GM12878 (cell line): Measurements from ENCODE around the gene RAD23B. TPM values are rescaled to one million over a fixed set of nuclear protein-coding genes. Genes with fewer than 3 reads are reported as not detected.
A peak's percentile ranks its signal among the peaks of the same experiment; 100 is the strongest.

ENCODE experiments used
- BACH1 ChIP-seq: fragments of 450-650 bp; IDR thresholded peaks from 2 replicates; pipeline ENCODE4 v1.6.1; 2017; ENCODE audit warnings: mild to moderate bottlenecking, borderline replicate concordance
- CBFB ChIP-seq: IDR thresholded peaks from 2 replicates; pipeline ENCODE4 v1.6.1; 2016; ENCODE audit warnings: antibody characterized with exemption, low read depth
- CBX5 ChIP-seq: sonication (generic); IDR thresholded peaks from 2 replicates; pipeline ENCODE4 v1.6.1; 2016; ENCODE audit warnings: low read depth, moderate library complexity, mild to moderate bottlenecking, inconsistent platforms
- CEBPB ChIP-seq, 2 experiments: fragments of 150-350 bp in 1 of 2; IDR thresholded peaks; 2 replicates each; pipeline ENCODE4 v1.6.1; 2012 to 2014; ENCODE audit warnings: low read depth in 2 of 2, low read length in 2 of 2, borderline replicate concordance in 1 of 2, inconsistent platforms in 1 of 2
- CREM ChIP-seq: IDR thresholded peaks from 2 replicates; pipeline ENCODE4 v1.6.1; 2014; ENCODE audit warnings: antibody characterized with exemption, low read depth
- E2F4 ChIP-seq: IDR thresholded peaks from 2 replicates; pipeline ENCODE4 v1.6.1; 2012; ENCODE audit warnings: low read depth, low read length, improper control_type of control experiment
- FOXM1 ChIP-seq: IDR thresholded peaks from 2 replicates; pipeline ENCODE4 v1.6.1; 2012; ENCODE audit warnings: low read depth, mild to moderate bottlenecking, inconsistent platforms, low read length, moderate library complexity
- HDAC6 ChIP-seq: fragments of 200-600 bp; sonication (generic); IDR thresholded peaks from one replicate; pipeline ENCODE4 v1.8.0; 2017; ENCODE audit warnings: antibody characterized with exemption; ENCODE audit not compliant: unreplicated experiment
- IKZF1 ChIP-seq: fragments of 450-650 bp; conservative IDR thresholded peaks from 2 replicates; pipeline ENCODE4 v1.6.1; 2017; ENCODE audit warnings: antibody characterized with exemption, mild to moderate bottlenecking
- KAT2A ChIP-seq: conservative IDR thresholded peaks from 2 replicates; pipeline ENCODE4 v1.6.1; 2011; ENCODE audit warnings: low read depth, low read length; ENCODE audit not compliant: control insufficient read depth
- LARP7 ChIP-seq: fragments of 450-650 bp; IDR thresholded peaks from 2 replicates; pipeline ENCODE4 v1.6.1; 2017; ENCODE audit warnings: mild to moderate bottlenecking
- MEF2B ChIP-seq: fragments of 450-650 bp; IDR thresholded peaks from 2 replicates; pipeline ENCODE4 v1.6.1; 2018; ENCODE audit warnings: mild to moderate bottlenecking, moderate library complexity; ENCODE audit not compliant: partially characterized antibody, poor library complexity, severe bottlenecking
- MTA2 ChIP-seq: fragments of 450-650 bp; IDR thresholded peaks from 2 replicates; pipeline ENCODE4 v1.6.1; 2016; ENCODE audit warnings: low read depth, mild to moderate bottlenecking, moderate library complexity
- NFXL1 ChIP-seq: fragments of 450-650 bp; IDR thresholded peaks from 2 replicates; pipeline ENCODE4 v1.6.1; 2017; ENCODE audit warnings: antibody characterized with exemption, mild to moderate bottlenecking, borderline replicate concordance
- NFYB ChIP-seq: IDR thresholded peaks from 2 replicates; pipeline ENCODE4 v1.6.1; 2011; ENCODE audit warnings: low read depth, mild to moderate bottlenecking, low read length, improper control_type of control experiment, moderate library complexity; ENCODE audit not compliant: insufficient read depth
- NR2C2 ChIP-seq: IDR thresholded peaks from 2 replicates; pipeline ENCODE4 v1.6.1; 2011; ENCODE audit warnings: borderline replicate concordance, low read depth; ENCODE audit not compliant: control insufficient read depth, insufficient read length
- PML ChIP-seq: IDR thresholded peaks from 2 replicates; pipeline ENCODE4 v1.6.1; 2012; ENCODE audit warnings: low read length, inconsistent platforms
- POU2F2 ChIP-seq: IDR thresholded peaks from 3 replicates; pipeline ENCODE4 v1.6.1; 2011; ENCODE audit warnings: low read depth, mild to moderate bottlenecking, low read length, borderline replicate concordance
- SUZ12 ChIP-seq: fragments of 200-600 bp; sonication (generic); IDR thresholded peaks from one replicate; pipeline ENCODE4 v1.6.1; 2018; ENCODE audit warnings: antibody characterized with exemption, mild to moderate bottlenecking; ENCODE audit not compliant: unreplicated experiment
- TCF7 ChIP-seq: IDR thresholded peaks from 2 replicates; pipeline ENCODE4 v1.6.1; 2014; ENCODE audit warnings: antibody characterized with exemption, borderline replicate concordance
- WRNIP1 ChIP-seq: IDR thresholded peaks from 2 replicates; pipeline ENCODE4 v1.6.1; 2011; ENCODE audit warnings: low read depth, low read length, improper control_type of control experiment, borderline replicate concordance
- ZNF384 ChIP-seq: IDR thresholded peaks from 2 replicates; pipeline ENCODE4 v1.6.1; 2012; ENCODE audit warnings: low read depth, mild to moderate bottlenecking, low read length, improper control_type of control experiment, borderline replicate concordance
- polyA plus RNA-seq, 11 experiments: library from polyadenylated mRNA; depleted of rRNA in 4 of 11; unstranded in 6 of 11; stranded (reverse) in 5 of 11; fragments of >200 nt; fragmentation: Nextera tagmentation in 4 of 11; fragmentation: Illumina TruSeq in 1 of 11; extraction: Ambion mirVana in 4 of 11; extraction: Trizol in 1 of 11; gene quantifications; 1 replicate in 1 of 11; 2 replicates in 10 of 11; pipeline versions ENCODE4 v1.2.1 to v1.2.3, GENCODE V29; 2011 to 2016; ENCODE audit warnings: inconsistent platforms in 2 of 11, missing spikeins in 2 of 11, low read depth in 1 of 11
- total RNA-seq, 4 experiments: library from RNA; depleted of rRNA in 3 of 4; stranded (reverse); fragments of >200 nt in 3 of 4; fragmentation: Illumina TruSeq in 1 of 4; extraction: Trizol in 1 of 4; gene quantifications; 2 replicates each; pipeline versions ENCODE4 v1.2.1 to v1.2.3, GENCODE V29; 2013 to 2021
- TF ChIP-seq, protein P1 (sequence below): fragments of 450-650 bp; IDR thresholded peaks from 2 replicates; pipeline ENCODE4 v1.6.1; 2017; ENCODE audit warnings: low read depth, mild to moderate bottlenecking, moderate library complexity
- TF ChIP-seq, protein P2 (sequence below): fragments of 450-650 bp; formaldehyde crosslinking; IDR thresholded peaks from 2 replicates; pipeline ENCODE4 v1.5.0; 2022; ENCODE audit warnings: mild to moderate bottlenecking, missing genetic modification characterization

RAD23B gene
- total and polyA plus RNA-seq, 10 of the 15 experiments (the other 5 are each of a cell fraction or from before 2014, with no cell fraction given): 10.3 to 256 (median 54.6) TPM

- TF ChIP-seq NFYB (no peak), HDAC6 (no peak), IKZF1 (peak; percentile 46), NFXL1 (no peak), BACH1 (0 out of 2 replicates have a peak, but pooled peaks have one; percentile 38), CREM (0 out of 2 replicates have a peak, but pooled peaks have one; percentile 7), E2F4 (no peak), KAT2A (no peak), LARP7 (peak; percentile 96), NR2C2 (no peak), MTA2 (no peak), PML (peak; percentile 64; the same call in 1 of the 2 replicates), MEF2B (no peak), CBFB (peak; percentile 61; the same call in 1 of the 2 replicates), CBX5 (no peak), POU2F2 (peak; percentile 11; the same call in 1 of the 3 replicates), SUZ12 (no peak), ZNF384 (peak; percentile 48; the same call in 1 of the 2 replicates), WRNIP1 (peak; percentile 56; the same call in 1 of the 2 replicates), CEBPB (IDR thresholded peaks at IDR 0.05; ENCODE audit: borderline replicate concordance in 1 of 2, low read depth in 2 of 2, low read length in 2 of 2) (no peak), FOXM1 (no peak), TCF7 (no peak)
- TF ChIP-seq, protein P1, sequence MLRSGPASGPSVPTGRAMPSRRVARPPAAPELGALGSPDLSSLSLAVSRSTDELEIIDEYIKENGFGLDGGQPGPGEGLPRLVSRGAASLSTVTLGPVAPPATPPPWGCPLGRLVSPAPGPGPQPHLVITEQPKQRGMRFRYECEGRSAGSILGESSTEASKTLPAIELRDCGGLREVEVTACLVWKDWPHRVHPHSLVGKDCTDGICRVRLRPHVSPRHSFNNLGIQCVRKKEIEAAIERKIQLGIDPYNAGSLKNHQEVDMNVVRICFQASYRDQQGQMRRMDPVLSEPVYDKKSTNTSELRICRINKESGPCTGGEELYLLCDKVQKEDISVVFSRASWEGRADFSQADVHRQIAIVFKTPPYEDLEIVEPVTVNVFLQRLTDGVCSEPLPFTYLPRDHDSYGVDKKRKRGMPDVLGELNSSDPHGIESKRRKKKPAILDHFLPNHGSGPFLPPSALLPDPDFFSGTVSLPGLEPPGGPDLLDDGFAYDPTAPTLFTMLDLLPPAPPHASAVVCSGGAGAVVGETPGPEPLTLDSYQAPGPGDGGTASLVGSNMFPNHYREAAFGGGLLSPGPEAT: peak; percentile 23; the same call in 1 of the 2 replicates
- TF ChIP-seq, protein P2, sequence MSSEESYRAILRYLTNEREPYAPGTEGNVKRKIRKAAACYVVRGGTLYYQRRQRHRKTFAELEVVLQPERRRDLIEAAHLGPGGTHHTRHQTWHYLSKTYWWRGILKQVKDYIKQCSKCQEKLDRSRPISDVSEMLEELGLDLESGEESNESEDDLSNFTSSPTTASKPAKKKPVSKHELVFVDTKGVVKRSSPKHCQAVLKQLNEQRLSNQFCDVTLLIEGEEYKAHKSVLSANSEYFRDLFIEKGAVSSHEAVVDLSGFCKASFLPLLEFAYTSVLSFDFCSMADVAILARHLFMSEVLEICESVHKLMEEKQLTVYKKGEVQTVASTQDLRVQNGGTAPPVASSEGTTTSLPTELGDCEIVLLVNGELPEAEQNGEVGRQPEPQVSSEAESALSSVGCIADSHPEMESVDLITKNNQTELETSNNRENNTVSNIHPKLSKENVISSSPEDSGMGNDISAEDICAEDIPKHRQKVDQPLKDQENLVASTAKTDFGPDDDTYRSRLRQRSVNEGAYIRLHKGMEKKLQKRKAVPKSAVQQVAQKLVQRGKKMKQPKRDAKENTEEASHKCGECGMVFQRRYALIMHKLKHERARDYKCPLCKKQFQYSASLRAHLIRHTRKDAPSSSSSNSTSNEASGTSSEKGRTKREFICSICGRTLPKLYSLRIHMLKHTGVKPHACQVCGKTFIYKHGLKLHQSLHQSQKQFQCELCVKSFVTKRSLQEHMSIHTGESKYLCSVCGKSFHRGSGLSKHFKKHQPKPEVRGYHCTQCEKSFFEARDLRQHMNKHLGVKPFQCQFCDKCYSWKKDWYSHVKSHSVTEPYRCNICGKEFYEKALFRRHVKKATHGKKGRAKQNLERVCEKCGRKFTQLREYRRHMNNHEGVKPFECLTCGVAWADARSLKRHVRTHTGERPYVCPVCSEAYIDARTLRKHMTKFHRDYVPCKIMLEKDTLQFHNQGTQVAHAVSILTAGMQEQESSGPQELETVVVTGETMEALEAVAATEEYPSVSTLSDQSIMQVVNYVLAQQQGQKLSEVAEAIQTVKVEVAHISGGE: no peak
Observed at GRCh38 chr9:107283623-107284616, 841 bp downstream of the RAD23B start (continued).
